Sigmoid colon (tissue), 4 donors: Measurements from ENCODE around the gene OR4C45.
"Not testable (repeated sequence)": the region's sequence is repeated elsewhere in the genome, so short reads cannot be mapped to it uniquely, and the experiment has no call there.

Source experiments
- CTCF ChIP-seq, 4 experiments: fragments of 450-650 bp in 3 of 4; fragments of 200-600 bp in 1 of 4; IDR thresholded peaks; one replicate each; pipeline ENCODE4 v1.5.1; 2016 to 2019; ENCODE audit warnings: antibody characterized with exemption in 4 of 4, mild to moderate bottlenecking in 3 of 4, moderate library complexity in 2 of 4
- POLR2AphosphoS5 ChIP-seq, 4 donors: sonication (generic); formaldehyde crosslinking; IDR thresholded peaks; one replicate each; pipeline ENCODE4 v1.6.1; 2017; ENCODE audit warnings: antibody characterized with exemption in 4 of 4

- TF ChIP-seq CTCF, POLR2AphosphoS5 (IDR thresholded peaks at IDR 0.05): not testable (repeated sequence)
Measured at GRCh38 chr11:50078946-50079345, 46.3 kb downstream of the OR4C45 start.
